Measurements from ENCODE around the gene CDC40. TPM values are rescaled to one million over a fixed set of nuclear protein-coding genes. Genes with fewer than 3 reads are reported as not detected.

CDC40 gene
- total RNA-seq (2022; extraction: Qiagen RNA extraction; ENCODE audit: low read depth) = 8.0 to 11.4 TPM (median 9.4 TPM) in 5 replicates

DNA sequence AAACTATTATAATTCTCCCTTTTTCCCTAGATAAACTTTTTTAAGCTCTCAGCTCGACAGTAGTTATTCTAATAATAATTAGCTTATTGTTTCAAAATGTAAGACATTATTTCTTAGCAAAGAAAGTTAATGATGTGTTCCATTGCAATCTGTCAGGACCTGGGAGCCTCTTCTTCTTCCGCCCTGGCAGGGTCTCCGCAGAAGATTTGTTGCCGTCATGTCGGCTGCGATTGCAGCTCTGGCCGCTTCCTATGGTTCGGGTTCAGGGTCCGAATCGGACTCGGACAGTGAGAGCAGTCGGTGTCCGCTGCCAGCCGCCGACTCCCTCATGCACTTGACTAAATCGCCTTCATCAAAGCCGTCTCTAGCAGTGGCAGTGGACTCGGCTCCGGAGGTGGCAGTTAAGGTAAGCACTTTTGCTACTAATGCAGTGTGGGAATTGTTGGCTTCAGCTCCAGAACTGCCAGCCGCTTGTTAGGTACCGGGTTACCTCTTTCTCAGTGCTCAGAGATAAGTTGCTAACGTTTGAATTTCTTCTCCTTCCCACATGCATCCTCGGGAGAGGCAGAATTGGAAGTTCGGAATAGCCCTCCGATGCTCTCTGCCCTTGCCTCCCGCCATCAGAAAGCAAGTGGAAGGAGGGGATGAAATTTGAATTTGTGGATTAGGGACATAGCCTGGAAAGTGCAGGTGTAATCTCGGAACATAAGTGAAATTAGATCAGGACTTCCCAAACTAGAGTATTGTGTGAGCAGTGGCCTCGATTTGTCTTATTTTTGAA lies at the start of gene CDC40:
Gene CDC40, plus strand, starts transcription at position 200 of the 781 bp plus-strand sequence. Its CDS starts 18 bp downstream, at position 218.

DNA sequence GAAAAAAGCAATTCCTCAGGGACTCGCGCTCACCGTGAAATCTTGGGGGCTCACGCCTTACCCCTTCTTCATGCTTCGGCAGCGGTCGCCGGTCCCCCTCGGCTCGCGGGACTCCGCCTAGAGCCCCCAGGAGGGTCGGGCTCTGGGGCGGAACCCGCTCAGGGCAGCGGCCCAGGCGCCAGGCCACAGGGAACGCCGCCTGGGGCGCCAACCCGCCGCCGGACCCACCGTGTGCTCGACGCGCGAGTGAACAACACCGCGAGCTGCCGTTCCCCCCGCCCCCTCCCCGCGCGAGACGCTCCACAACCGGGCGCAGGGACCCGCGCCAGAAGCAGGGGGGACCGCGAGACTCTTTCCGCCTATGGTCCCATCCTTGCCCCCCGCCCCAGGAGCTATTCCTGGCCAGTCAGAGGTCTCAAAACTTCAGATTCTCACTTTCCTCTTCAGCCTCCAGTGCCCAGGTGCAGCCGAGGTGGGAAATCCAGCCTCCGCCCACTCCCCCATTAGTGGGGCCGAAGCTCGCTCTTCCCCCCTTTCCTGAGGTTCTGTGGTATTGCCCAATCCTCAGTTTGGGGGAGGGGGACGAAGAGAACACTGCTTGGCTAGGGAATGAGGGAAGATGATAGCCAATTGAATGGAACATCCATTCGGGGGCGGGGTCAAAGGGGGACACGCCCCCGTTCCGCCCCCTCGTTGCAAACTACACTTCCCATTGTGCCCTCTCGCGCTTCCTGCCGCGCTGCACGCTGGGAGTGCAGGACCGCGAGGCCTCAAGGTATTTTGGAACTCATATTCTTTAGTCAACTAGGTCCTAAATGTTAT lies 610 bp upstream of the CDC40 start, which contains the start of gene WASF1:
Gene WASF1, minus strand, starts transcription at position 265 of the 822 bp plus-strand sequence. CDS start 52,069 bp downstream, outside the sequence.

Other genes starting within 250 kb of the CDC40 start
- not detected in 5 replicates for gene GPR6, start 202.1 kb upstream of the CDC40 start, total RNA-seq (2022; extraction: Qiagen RNA extraction; ENCODE audit: low read depth)
- gene WASF1, start 757 bp upstream of the CDC40 start, total RNA-seq (2022; extraction: Qiagen RNA extraction; ENCODE audit: low read depth) = 8.8 to 13.8 TPM (median 12.7 TPM) in 5 replicates
- not detected in 5 replicates for gene METTL24, start 177.9 kb downstream of the CDC40 start, total RNA-seq (2022; extraction: Qiagen RNA extraction; ENCODE audit: low read depth)
- gene DDO, start 235.1 kb downstream of the CDC40 start, total RNA-seq (2022; extraction: Qiagen RNA extraction; ENCODE audit: low read depth) = 0.07 to 0.19 TPM (median 0.08 TPM) in 5 replicates